ENCODE data around the gene ADGRD1.
A peak's percentile ranks its signal among the peaks of the same experiment; 100 is the strongest.

Gene ADGRD1

GRCh38 chr12:131027876-131028586 lies 74.3 kb downstream of the ADGRD1 start:
- no peak for DNase-seq

- no peak for DNase-seq
Observed at GRCh38 chr12:131028587-131029338, 75.1 kb downstream of the ADGRD1 start.

- no peak for DNase-seq
Observed at GRCh38 chr12:131030472-131031328, 77.0 kb downstream of the ADGRD1 start.

GRCh38 chr12:131032082-131032750 lies 78.5 kb downstream of the ADGRD1 start:
- DNase-seq = no peak

GRCh38 chr12:131033486-131033885 lies 79.8 kb downstream of the ADGRD1 start:
- no peak for DNase-seq

GRCh38 chr12:131033886-131034482 lies 80.3 kb downstream of the ADGRD1 start:
- DNase-seq = no peak

- no peak for DNase-seq
Observed at GRCh38 chr12:131034631-131035244, 81.0 kb downstream of the ADGRD1 start.

GRCh38 chr12:131035245-131035681 lies 81.6 kb downstream of the ADGRD1 start:
- no peak for DNase-seq

GRCh38 chr12:131038159-131038558 lies 84.5 kb downstream of the ADGRD1 start:
- no peak for DNase-seq

- no peak for DNase-seq
Observed at GRCh38 chr12:131038961-131039950, 85.5 kb downstream of the ADGRD1 start.

GRCh38 chr12:131040491-131040890 lies 86.8 kb downstream of the ADGRD1 start:
- DNase-seq = no peak

- no peak for DNase-seq
Observed at GRCh38 chr12:131041216-131041967, 87.7 kb downstream of the ADGRD1 start.

- DNase-seq = no peak
Observed at GRCh38 chr12:131041968-131042833, 88.5 kb downstream of the ADGRD1 start.

GRCh38 chr12:131042834-131043245 lies 89.1 kb downstream of the ADGRD1 start:
- DNase-seq = no peak

GRCh38 chr12:131043401-131043871 lies 89.7 kb downstream of the ADGRD1 start:
- DNase-seq = no peak

GRCh38 chr12:131044136-131044535 lies 90.4 kb downstream of the ADGRD1 start:
- no peak for DNase-seq

- peak; percentile 35 for DNase-seq
Observed at GRCh38 chr12:131044760-131045381, 91.2 kb downstream of the ADGRD1 start.
